Dedifferentiated amniotic fluid mesenchymal stem cell (primary cell): ENCODE results near the gene LMF1.

Experiments used
- DNase-seq: peaks from one replicate; pipeline ENCODE4 v3.0.0-alpha.2; 2016; ENCODE audit errors: extremely low spot score

Gene LMF1

GRCh38 chr16:881219-882097 is 89.3 kb downstream of the LMF1 start:
- no peak for DNase-seq

- no peak for DNase-seq
These were observed 90.2 kb downstream of the LMF1 start for GRCh38 chr16:880471-881171.

- DNase-seq: no peak
These were observed 90.8 kb downstream of the LMF1 start for GRCh38 chr16:879986-880385.

GRCh38 chr16:879461-879861 is 91.3 kb downstream of the LMF1 start:
- no peak for DNase-seq

- no peak for DNase-seq
These were observed 91.9 kb downstream of the LMF1 start for GRCh38 chr16:878886-879285.

- no peak for DNase-seq
These were observed 92.6 kb downstream of the LMF1 start for GRCh38 chr16:878072-878784.

- DNase-seq: no peak
These were observed 93.3 kb downstream of the LMF1 start for GRCh38 chr16:877242-878071.

GRCh38 chr16:876523-877241 is 94.1 kb downstream of the LMF1 start:
- no peak for DNase-seq

- no peak for DNase-seq
These were observed 94.8 kb downstream of the LMF1 start for GRCh38 chr16:876041-876335.

- no peak for DNase-seq
These were observed 95.4 kb downstream of the LMF1 start for GRCh38 chr16:875182-876040.

- no peak for DNase-seq
These were observed 96.2 kb downstream of the LMF1 start for GRCh38 chr16:874366-875181.

- no peak for DNase-seq
These were observed 96.9 kb downstream of the LMF1 start for GRCh38 chr16:873889-874288.

GRCh38 chr16:873243-873661 is 97.5 kb downstream of the LMF1 start:
- no peak for DNase-seq

GRCh38 chr16:872436-873242 is 98.1 kb downstream of the LMF1 start:
- no peak for DNase-seq

GRCh38 chr16:871562-872345 is 99.0 kb downstream of the LMF1 start:
- DNase-seq: no peak

- DNase-seq: no peak
These were observed 99.8 kb downstream of the LMF1 start for GRCh38 chr16:870856-871561.
